ENCODE results near the gene SRD5A3.

The SRD5A3 gene

DNA sequence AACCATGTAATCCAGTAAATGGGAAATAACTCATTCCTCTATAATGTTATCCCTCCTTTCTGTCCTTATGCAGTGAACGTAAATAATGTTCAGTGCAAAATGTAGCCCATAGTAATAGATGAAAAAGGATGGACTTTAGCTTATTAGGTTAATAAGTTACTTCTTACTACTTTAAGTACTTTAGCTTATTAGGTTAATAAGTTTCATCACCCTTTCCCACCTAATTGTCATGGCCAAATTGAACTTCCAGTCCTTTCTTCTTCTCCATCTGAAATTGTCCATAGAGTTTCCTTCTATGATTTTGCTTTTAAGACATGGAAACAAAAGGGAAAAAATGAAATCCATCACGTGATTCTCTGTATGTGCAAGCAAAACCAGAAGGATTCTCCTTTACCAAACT is 34.5 kb downstream of the SRD5A3 start:
- DNase-seq, result no peak

DNA sequence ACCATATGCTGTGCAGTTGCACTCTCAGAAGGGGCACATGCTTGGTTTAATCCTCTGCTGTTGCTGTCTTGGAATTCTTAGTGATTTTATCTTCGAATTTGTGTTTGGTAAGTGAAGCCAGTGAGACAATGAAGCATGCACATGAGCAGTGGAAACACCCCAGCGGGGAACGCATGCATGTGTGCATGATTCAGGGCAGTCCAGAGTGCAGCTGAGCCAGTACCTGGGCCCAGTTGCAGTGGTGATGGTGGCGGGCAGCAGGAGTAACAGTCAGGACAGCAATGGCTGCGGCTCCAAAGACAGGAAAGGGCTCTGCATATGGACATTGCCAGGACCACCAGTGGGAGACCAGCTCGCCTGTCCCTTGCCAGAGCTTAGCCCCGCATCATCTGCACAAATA is 35.5 kb downstream of the SRD5A3 start:
- no peak for DNase-seq

DNA sequence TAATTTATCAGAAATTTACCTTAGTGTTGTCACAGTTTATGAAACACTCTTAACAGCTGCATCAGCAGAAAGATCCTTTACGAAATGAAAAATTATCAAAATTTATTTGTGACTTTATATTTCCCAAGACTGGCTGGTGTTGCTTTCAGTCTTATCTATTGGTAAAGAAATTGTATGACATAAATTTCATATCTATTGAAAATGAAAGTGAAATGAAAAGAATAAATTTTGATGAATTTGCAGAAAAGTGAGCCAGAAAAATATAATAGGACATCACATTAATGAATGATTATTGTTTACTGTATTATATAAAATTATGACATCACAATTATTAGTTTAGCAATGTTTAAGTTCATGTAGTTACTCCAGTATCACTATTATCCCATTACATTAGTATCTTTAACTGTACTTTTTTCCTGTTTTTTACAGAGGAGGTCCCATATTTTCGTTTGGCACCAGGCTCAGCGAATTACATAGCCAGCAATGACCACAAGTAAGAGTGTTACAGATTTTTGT is 36.5 kb downstream of the SRD5A3 start:
- no peak for DNase-seq

DNA sequence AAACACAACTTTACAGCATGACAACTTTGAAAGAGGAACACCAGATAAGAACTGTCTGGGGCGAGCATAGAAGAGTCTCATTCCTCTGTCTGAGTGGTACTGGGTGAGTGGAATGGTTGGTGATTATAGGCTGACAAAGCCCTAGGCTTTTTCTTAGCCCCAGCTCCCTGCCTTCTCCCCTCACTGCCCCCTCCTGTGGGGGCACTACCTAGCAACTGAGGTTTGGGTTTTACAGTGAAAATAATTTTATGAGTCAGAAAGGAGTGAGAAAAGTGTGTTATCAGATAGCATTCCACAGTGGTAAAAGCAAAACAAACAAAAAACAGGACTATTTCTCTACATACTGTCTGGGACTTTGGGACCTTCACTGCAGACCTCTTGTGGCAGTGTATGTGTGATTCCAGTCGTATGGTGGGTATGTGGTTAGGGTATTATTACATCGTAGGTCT is 39.2 kb downstream of the SRD5A3 start:
- DNase-seq, result no peak

DNA sequence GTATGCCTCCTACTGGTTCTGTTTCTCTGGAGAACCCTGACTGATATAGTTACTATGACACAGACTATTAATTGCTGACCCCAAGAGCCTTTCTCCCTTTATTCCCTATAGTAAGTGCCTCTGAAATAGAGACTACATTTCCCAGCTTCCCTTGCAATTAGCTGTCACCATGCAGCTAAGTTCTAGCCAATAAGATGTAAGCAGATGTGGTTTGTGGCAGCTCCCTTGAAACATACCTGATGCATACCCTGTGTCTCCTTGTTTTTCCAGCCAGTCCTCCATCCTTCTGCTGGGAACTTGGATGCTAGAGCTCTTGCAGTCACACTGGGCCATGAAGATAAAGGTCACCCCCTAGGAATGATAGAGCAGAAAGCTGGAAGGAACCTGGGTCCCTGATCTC is 40.0 kb downstream of the SRD5A3 start:
- no peak for DNase-seq

DNA sequence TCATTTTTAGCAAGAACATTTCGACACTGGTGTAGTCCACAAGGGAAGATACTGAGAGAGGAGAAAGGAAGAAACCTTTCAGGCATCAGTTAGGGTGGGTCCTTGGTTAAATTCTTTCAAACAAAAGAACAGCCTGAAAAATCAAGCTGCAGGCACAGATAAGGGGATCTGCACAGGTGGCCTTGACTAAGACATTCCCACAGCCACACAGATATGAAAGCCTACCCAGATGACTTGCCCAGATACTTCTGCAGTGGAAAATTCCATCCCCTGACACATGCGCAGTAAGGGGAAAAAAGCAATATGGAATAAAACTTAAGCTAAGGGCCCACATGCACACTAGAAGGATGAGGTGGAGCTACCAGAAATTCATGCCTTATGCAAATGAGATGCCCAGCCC is 40.8 kb downstream of the SRD5A3 start:
- DNase-seq, result no peak

DNA sequence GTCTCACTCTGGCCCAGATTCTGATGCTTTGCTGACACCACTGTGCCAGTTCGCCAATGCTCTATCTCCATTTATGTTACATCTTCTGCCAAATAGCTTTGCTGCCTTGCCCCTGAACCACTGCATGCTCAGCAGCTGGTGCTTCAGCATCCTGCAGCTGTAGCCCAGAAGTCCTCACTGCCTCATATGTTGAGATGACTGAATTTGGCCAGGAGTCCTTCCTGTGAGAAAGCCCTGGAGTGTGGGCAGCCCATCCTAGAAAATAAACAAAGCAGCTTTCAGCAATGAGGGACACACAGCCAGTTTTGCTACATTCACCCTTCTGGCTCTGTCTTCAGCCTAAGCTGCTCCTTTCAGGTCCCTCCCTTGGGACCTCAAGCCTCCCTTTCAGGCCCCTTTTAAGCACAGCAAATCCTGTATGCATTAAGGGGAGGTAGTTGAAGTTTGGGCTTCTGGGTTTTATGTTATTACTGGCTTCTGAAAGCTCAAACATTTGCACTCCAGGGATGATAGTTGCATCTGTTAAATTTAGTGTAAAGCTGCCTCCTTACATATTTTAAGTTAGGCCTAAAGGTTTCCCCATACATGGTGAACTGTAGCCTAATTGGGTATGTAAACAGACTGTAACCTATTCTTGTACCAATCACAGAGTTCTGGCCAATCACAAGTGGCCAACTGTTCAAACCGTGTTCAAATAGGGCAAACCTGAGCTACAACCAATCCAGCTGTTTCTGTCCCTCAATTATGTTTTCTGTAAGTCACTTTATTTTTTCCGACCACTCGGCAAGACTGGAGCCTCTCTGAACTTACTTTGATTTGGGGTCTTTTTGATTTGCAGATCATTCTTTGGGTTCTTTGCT is 47.6 kb downstream of the SRD5A3 start:
- no peak for DNase-seq

DNA sequence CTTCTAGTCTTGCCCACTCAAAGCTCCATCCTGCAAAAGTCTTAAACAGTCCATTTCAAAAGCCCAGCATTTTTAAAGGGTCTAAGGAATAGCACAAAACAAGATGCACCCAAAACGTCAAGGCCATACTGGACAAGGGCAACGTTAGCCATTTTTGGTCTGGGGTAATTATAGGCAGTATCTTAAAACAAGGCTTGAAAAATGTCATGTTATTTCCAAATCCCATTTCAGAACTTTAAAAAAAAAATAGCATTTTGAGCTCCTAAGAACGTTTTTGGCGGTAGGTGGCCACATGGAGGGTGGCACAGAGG is 49.1 kb downstream of the SRD5A3 start:
- DNase-seq, result peak; percentile 40

DNA sequence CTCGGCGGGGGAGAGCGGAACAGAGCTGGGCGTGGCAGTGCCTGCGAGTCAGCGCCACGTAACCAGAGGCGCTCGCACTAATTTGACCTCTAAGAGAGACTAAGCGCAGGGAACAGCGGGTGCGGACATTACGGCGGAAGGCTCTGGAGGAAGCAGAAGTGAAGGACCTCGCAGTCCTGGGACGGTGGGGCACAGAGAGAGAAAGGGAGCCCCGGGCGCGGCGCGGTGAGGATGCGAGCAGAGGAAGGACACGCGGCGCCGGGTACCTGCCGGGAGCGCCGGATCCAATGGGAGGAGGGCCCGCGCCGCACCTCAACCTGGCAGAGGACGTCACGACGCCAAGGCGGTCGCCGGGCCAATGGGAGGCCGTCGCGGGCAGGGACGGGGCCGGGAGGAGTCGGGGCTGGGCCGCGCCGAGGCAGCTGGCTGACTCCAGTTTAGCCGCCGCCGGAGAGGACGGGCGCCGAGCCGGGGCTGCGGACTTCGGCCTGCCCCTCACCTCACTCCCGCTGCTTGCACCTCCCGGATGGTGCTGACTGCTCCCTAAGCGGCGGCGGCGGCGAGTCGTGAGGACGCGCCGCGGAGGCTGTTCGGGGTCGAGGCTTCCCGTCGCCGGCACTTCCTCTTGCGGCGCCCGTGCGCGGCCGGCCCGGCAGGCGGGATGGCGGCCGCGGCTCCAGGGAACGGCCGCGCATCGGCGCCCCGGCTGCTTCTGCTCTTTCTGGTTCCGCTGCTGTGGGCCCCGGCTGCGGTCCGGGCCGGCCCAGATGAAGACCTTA is 49.7 kb downstream of the SRD5A3 start, which contains the start of gene TMEM165:
Gene TMEM165, plus strand, starts transcription at position 429 of the 779 bp plus-strand sequence. Its CDS starts 233 bp downstream, at position 662.
- DNase-seq, result peak; percentile 54

DNA sequence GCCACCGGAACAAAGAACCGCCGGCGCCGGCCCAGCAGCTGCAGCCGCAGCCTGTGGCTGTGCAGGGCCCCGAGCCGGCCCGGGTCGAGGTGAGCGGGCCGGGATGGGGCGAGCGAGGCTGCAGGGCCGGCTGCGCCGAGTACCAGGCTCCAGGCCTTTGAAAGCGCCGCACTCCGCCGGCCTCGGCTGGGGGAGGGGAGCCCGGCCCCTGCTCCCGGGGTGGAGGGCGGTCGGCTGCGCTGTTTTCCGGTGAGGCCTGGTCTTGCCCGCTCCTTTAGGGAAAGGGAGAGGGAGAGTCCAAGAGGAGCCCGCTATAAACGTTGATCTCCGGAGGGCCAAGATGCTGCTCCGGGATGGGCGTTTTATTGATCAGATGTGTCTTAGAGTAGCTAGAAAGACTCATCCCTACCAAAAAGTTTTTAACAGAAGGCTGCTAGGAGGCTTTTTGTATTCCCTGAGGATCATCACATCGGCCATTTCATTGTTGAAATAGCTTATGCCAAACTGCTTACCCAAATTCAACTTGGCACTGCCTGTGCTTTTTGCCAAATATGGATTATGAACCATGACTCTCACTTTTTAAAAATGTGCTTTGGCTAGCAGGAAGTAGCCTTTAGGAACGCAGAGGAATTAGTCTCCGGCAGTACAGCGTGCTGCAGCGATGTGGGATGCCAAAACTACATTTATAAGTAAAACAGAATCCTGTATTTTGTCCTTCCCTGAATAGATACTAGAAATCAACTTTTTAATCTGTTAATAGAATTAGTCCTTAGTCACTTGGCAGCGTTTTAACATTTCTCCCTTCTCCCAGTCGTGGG is 50.5 kb downstream of the SRD5A3 start:
- no peak for DNase-seq

DNA sequence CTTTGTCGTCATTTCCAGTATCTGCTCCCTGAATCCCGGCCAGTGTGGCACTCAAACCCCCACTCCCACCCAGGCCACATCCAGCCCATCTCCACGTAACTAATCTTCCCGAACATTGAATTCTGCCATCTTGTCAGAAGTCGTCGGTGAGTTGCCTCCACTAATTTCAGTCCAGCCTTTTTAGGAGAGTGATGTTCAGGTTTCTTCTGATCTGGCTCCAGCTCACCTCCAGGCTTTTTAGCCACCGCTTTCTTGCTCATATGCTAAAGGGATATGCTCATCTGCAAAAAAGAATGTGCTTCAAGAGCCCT is 51.0 kb downstream of the SRD5A3 start:
- no peak for DNase-seq

DNA sequence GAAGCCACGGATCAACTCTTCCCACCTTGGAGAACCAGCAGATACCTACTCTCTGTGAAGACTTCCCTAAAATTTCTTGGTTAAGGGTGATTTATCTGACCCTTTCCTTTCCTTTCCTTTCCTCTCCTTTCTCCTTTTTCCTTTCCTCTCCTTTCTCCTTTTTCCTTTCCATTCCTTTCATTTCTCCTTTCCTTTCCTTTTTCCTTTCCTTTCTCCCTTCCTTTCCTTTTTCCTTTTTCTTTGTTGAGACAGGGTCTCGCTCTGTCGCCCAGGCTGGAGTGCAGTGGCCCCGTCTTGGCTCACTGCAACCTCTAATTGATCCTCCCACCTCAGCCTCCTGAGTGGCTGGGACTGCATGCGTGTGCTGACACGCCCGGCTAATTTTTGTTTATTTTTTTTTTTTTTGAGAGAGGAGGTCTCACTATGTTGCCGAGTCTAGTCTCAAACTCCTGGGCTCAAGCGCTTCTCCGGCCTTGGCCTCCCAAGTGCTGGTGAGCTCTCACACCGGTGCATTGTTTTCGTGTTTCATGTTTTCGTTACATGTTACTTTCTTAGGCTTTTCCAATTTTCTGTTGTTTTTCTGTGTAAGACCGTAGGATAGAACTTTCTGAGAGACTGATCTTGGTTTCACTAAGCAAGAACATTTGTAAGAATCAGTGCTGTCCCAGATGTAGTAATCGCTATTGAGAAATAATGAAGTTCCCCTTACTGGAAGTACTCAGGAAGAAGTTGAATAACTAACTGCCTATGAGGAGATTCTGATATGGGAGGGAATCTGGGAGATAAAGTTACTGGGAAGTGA is 51.7 kb downstream of the SRD5A3 start:
- no peak for DNase-seq

DNA sequence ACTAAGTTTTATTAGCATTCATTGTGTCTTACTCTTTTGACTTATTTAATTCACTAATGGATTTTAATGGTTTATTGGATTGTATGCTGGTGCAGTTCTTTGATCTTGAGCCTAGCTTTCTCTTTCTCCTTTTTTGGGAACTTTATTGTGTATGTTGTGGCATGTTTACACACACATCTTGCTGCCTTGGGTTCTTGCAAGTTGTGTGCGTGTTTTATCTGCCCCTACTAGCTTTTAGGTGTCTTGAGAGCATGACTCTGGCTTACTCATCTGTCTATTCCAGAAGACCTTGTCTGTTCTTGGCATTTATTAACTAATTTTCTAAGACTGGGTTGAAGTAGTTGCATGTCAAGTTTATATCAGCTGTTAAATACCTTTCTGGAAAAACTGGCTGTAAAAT is 52.4 kb downstream of the SRD5A3 start:
- no peak for DNase-seq

DNA sequence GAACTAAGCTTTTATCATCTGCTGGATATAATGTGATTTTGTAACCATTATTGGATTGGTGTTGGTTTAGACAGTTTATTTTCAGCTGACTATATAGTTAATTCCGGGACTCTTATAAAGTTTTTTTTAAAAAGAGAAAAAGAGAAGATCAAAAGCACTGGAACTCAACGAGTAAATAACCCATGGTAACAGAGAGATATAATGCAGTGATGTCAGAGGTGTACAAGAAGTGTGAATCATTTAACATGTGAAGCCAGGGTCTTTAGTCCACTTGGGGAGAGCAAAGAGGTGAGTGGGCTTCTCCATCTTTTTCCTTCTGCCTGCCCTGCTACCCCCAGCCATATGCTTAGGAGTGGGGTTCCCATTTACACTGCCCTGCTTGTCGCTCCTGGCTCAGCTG is 52.9 kb downstream of the SRD5A3 start:
- no peak for DNase-seq

DNA sequence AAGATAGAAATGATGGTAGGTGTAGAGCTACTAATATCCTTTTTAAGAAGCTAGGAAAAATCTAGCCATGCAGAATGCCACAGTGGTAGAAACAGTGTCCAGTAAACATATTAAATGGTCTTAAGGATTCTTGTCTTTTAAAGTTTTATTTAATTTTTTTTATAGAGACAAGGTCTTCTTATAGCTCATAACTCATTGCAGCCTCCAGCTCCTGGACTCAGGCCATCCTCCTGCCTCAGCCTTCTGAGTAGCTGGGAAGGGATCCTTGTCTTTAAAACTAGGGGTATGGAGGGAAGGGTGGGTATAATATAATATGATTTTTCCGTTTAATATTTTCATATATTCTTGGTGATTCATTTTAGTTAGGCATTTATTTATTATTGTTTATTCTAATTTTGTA is 53.5 kb downstream of the SRD5A3 start:
- DNase-seq, result no peak

DNA sequence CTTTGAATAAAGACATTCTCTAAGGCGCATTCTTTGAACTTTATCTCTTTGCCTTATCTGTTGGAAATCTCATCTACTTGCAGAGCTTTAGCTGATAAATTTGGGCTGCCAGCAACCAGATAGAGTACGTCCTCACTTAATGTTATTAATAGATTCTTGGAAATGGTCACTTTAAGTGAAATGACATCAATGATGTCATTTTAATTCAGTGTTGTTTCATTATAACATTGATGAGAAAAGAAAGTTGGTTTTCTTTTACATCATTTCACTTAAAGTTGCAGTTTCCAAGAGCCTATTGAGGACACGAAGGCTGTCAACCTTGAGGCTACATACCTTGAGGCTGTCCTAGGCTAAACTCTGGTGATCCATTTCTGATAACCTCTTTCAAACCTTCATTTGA is 59.0 kb downstream of the SRD5A3 start:
- DNase-seq, result no peak

DNA sequence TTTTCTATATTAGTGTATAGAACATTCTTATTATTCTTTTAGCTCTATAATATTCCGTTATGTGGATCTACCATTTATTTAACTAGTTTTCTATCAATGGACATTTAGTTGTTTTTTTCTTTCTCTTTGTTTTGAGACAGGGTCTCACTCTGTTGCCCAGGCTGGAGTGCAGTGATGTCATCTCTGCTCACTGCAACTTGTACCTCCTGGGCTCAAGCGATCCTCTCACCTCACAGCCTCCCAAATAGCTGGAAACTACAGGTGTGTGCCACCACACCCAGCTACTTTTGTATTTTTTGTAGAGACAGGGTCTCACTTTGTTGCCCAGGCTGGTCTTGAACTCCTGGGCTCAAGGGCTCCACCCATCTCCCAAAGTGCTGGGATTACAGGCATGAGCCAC is 60.5 kb downstream of the SRD5A3 start:
- no peak for DNase-seq

DNA sequence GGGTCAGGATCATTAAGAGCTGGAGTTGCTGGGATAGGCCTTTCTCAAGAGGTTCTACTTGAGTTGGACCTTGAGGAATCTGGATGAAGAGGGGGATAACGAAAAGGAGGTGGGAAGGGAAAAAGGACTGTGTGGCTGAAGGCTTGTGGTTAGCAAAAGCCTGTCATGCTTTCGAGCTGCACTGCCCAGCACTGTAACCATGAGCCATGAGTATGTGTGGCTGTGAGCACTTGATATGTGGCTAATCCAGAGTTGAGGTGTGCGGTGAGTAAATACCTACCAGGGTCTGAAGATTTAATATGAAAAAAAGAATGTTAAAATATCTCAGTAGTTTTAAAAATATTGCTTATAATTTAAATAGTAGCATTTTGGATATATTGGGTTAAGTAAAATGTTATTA is 61.1 kb downstream of the SRD5A3 start:
- no peak for DNase-seq

DNA sequence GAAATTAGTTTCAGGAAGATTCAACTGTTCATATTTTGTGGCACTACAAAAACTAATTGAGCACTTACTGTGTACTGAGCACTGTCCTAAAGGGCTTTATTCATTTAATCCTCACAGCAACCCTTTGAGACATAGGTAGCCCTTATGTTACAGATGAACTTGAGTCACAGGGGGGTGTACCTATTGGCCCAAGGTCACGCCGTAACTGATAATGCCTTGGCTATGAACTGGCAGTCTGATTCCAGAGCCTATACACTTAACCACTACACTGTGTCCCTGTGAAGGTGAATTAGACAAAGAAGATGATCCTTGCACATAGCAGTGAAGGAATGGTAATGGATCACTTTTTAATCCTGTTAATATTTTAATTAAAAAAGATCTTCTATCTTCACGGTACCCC is 61.7 kb downstream of the SRD5A3 start:
- DNase-seq, result no peak

DNA sequence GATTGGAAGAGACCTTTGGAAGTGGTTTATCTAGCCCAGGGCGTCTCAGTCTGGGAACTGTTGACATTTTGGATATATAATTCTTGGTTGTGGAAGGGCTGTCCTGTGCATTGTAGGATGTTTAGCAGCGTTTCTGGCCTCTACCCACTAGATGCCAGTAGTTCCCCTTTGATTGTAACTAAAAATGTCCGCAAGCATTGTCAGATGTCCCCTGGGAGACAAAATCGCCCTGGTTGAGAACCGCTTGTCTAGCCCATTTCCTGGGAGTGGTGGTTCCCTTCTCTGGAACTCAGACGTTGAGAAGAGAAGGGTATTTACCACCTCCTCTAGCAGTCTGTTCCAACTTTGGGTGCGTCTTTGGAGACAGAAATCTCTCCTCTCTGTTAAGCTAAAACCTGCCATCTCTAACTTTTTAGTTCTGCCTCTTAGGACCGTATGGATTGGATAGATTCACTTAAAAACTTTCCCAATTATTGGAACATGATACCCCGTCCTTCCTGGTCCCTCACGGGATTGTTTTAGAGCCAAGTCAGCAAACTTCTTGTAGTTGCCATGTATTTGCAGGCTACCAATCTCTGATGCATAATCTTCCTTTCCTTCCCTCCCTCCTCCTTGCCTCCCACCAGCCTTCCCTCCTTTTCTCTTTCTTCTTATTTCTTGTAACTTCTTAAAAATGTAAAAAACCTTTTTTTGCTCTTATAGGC is 63.6 kb downstream of the SRD5A3 start:
- no peak for DNase-seq

DNA sequence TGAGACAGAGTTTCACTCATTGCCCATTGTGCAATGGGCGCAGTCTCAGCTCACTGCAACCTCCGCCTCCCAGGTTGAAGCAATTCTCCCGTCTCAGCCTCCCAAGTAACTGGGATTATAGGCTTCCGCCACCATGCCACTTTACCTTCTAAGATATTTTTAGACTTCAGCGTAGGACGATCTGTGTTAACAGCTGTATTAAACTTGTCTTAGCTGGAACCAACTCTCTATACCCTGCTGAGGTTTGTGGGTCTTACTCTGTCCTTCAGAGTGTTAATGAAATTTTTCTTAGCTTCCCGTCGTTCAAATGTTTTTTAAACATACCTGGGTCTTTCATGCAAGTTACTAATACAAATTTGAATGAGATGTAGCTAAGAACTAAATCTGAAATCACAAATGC is 64.4 kb downstream of the SRD5A3 start:
- DNase-seq, result no peak

DNA sequence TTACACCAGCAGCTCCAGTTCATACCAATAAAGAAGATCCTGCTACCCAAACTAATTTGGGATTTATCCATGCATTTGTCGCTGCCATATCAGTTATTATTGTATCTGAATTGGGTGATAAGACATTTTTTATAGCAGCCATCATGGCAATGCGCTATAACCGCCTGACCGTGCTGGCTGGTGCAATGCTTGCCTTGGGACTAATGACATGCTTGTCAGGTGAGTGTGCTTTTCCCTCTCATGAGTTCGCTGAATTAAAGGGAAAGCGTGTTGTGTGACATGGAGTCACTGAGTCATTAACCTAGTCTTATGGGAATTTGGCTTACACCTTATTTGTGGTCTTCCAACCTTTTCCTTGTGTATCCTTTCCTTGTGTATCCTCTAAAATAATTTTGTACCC is 65.6 kb downstream of the SRD5A3 start:
- no peak for DNase-seq
